Upper lobe of left lung (tissue), 4 donors: ENCODE measurements around the gene GTF2IRD1.
"Not testable (repeated sequence)": the region's sequence is repeated elsewhere in the genome, so short reads cannot be mapped to it uniquely, and the experiment has no call there.

Experiments
- CTCF ChIP-seq, 6 experiments: fragments of 450-650 bp in 4 of 6; fragments of 200-600 bp in 2 of 6; sonication (generic) in 2 of 6; IDR thresholded peaks; one replicate each; pipeline ENCODE4 v1.5.1; 2016 to 2019; ENCODE audit warnings: antibody characterized with exemption in 6 of 6
- EP300 ChIP-seq, 4 donors: sonication (generic); formaldehyde crosslinking; IDR thresholded peaks; one replicate each; pipeline ENCODE4 v1.5.1; 2017; ENCODE audit warnings: antibody characterized with exemption in 4 of 4, control low read depth in 2 of 4
- POLR2A ChIP-seq, 4 donors: fragments of 450-650 bp; IDR thresholded peaks; one replicate each; pipeline ENCODE4 v1.5.1; 2016 to 2017; ENCODE audit warnings: antibody characterized with exemption in 4 of 4, mild to moderate bottlenecking in 2 of 4

- not testable (repeated sequence) for TF ChIP-seq CTCF, POLR2A, EP300 (IDR thresholded peaks at IDR 0.05)
Observed at GRCh38 chr7:74430409-74430808, 23.3 kb upstream of the GTF2IRD1 start.
